Measurements from ENCODE around the gene MAB21L4.
A peak's percentile ranks its signal among the peaks of the same experiment; 100 is the strongest.

MAB21L4 gene

DNA sequence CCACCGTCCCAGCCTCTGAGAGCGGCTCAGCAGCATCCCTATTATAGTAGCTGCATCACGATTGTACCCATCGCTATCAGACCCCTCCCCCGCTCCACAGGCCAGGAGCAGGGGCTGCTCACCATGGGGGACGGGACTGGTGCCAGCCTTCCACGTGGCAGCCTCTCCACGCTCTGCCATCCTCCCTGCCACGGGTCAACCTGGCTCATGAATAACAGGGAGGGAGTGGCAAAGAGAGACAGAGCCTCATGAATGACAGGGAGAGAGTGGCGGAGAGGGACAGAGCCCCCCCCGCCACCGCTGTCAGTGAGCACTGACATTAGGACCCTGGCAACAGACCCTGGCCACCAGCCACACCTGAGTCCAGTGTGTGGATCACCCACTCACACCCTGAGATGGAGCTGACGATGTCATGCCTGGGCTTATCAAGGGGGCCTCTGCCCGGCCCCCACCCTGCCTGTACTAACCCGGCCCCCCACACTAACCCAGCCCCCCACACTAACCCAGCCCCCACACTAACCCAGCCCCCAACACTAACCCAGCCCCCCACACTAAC, 27.1 kb upstream of the MAB21L4 start:
- peak; percentile 82 for DNase-seq

DNA sequence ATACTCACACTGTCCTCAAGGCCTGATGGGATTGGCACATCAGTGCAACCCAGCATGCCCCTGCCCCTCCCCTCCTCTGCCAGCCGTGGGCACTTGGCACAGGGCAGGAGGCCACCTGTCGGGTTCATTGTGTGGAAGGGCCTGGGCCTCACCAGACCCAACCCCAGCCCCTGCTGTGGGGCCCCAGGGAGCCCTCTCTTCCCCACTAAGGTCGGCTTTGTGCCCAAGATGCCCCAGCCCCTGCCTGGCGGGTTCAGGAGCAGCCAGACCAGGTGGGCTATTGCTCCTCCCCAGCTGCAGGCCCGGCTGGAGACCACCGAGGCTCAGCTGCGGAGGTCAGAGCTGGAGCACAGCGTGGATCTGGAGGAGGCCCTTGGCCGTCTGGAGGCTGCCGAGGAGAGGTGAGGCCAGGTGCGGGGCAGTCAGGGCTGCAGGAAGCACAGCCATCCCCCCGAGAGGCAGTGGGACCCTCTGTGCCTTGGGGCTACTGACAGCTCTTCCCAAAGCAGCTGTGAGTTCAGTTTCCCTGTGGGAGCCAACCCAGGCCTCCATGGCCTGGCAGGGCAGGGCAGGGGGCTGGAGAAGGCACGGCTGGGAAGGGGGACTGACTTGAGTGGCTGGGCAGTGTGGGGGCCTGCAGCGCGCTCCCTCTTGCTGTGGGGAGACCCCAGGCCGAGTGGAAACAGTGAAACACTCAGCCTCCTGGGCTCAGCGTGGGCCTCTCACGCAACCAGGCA, 26.5 kb upstream of the MAB21L4 start:
- DNase-seq, result no peak

DNA sequence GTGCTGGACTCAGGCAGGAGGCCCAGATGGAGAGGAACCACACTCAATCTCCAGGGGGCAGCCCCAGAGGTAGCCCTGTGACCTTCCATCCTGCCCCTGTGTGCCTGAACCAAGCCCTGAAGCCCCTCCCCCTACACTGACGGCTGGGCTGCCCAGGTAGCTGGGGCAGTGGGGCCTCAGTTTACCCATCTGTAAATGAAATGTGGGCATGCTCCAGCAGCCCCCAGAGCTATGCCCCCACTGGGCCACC, 26.0 kb upstream of the MAB21L4 start:
- DNase-seq, result no peak

DNA sequence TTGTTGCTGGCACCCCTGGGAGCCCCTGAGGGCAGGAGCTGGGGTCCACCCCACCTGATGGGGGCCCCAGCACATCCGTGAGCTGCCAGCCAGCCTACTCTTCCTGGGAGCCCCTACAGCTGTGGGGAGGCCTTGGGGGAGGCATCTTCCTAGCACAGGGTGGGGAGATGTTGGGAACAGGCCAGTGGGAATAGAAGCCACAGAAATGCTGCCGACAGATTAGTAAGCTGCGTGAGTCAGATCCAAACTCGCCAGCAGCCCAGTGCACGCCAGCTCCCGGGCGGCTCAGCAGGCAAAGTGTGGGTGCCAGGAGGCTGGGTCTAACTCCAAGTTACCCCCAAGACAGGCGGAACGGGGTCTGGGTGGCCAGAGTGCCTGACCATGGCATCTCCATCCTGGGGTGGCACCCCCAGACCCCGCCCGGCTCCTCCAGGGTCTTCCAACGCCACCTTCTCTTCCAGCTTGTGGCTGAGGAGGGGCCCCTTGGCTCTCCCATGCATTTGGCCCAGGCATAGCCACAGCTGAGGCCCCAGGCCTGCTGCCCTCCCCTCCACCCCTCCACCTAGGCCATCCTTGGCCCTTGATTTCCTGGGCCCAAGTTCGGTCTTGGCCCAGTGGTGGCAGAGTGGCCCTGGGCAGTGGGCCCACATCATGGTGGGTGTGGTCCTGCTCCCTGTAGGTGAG, 25.5 kb upstream of the MAB21L4 start:
- DNase-seq, result no peak

DNA sequence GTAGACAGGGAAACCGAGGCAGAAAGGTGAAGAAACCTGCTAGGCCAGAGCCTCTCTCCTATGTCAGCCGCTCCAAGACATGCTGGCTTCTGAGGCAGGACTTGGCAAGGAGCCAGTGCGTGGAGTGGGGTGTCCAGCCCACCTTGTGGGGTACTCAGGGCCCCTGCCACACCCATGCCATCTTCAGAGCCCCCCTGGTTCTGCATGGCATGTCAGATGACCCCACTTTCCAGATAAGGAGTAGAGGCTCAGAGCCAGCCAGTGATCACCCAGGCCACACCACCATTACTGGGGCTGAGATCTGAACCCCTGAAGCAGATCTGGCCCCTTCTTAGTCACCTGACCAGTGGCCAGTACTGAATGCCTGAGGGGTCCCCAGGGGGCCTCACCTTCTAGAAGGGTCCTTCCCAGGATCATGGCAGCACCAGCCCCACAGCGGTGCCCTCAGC, 24.9 kb upstream of the MAB21L4 start:
- DNase-seq, result no peak

DNA sequence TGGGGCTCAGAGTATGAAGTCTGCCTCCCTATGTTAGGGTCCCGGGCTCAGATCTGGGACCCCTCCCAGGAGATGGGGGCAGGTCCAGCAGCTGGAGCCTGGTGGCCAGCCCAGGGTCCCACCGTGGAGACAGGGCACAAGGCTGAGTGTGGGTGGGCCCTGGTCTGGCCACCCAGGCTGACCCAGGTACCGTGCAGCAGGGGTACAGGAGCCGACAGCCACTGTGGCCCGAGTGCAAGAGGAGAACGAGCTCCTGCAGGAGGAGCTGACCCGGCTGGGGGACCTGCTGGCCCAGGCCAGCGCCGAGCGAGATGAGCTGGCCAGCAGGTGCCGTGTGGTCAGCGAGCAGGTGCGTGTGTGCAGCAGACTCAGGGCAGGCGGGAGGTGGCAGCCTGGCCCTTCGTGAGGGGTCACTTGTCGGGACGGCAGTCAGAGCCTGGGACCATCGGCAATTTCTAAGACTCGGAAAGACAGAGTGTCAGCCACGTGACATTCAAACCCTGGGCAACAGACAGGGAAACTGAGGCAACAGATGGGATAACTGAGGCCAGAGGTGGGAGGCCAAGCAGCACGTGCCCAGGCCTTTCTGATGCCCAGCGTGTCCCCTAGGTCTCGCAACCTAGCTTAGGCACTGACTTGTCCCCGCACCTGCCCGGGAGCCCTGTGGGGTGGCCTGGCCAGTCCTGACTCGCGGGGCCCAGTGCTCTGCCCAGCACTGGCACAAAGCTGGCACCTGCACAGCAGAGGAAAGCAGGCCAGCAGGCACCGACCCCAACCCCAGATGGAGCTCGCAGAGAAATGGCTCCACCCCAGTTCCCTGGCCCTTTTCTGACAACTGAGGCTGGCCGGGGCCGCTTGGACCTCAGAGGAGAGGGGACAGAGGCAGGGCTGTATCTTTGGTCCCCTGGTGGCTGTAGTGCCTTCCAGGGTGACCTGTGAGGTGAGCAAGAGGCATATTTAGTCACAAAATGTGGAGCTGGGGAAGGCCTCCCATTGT, 24.1 kb upstream of the MAB21L4 start:
- no peak for DNase-seq

DNA sequence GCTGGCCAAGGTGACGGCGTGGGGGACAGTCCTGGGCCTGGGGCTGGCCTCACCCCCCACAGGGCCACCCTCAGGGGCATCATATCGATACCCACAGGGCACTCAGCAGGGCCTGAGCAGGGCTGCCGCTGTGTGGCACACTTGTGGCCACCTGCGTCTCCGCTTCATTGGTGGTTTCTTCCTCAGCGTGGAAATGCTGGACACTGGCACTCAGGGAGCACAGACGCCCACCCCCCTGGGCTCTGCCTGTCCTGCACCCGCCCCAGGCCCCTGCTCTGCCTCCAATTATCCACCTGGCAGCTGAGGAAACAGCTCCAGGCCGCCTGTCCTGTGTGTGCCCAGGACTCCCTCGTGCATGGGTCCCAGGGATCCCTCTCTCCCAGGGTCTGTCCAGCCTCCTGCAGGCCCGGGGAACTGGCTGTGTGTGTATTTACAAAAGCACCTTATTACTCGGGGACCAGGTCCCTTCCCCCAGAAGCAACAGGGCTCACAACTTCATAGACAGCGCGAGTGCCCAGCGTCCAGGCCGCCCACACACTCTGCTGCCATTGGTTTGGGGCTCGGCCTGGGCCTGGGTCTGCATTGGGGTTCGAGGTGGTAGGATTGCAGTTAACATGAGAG, 23.3 kb upstream of the MAB21L4 start:
- DNase-seq, result no peak

DNA sequence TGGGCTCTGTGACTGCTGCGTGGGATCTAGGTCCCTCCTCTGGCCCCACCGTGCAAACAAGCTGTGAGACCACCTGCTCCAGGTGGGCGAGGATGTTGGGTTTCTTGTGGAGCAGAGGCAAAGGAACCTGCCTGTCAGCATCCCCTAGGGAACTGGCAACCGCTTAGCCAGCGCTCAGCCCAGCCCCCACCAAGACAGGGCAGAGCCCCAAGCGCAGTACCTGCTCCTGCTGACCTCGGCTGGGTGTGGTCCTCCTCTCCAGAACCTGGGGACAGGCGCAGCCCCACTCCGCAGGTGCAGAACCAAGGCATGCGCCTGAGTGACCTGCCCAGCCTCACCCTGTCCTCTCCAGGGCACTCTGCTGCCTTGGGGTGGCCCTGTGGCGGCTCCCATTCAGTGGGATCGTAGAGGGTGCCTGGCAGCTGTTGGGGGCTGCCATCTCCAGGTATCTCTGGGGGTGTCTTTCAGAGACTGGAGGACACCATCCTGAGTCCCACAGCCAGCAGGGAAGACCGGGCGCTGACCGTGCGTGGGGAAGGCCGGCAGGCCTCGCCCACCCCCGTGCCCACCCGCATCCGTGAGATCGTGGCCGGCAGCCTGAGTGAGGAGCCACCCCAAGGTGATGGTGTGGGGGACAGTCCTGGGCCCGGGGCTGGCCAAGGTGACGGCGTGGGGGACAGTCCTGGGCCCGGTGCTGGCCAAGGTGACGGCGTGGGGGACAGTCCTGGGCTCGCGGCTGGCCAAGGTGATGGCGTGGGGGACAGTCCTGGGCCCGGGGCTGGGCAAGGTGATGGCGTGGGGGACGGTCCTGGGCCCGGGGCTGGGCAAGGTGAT, 22.5 kb upstream of the MAB21L4 start:
- DNase-seq, result no peak

DNA sequence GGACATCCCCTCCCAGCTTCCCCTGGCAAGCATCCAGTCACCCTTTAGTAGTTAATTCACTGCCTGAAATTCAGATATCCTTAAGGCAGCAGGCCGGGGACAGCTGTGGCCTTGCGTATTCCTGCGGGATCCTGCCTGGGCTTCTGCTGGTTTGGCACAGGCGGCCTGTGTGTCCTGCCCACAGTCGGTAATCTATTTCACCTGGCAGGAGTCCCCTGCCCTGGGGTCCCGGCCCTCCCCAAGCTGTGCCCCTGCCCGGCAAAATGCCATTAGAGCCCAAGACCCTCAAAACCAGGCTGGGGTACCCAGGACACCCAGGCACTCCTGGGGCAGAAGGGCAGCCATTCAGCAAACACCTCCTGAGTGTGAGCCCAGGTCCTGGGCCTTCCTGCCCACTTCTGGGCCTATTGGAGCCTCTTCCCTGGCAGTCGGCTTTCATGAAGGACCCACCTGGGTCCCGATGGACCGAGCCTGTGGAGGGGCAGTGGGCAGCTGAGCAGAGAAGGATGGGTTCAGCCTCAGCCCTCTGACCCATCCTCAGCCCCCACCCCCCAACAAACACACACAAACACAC, 21.8 kb upstream of the MAB21L4 start:
- no peak for DNase-seq

DNA sequence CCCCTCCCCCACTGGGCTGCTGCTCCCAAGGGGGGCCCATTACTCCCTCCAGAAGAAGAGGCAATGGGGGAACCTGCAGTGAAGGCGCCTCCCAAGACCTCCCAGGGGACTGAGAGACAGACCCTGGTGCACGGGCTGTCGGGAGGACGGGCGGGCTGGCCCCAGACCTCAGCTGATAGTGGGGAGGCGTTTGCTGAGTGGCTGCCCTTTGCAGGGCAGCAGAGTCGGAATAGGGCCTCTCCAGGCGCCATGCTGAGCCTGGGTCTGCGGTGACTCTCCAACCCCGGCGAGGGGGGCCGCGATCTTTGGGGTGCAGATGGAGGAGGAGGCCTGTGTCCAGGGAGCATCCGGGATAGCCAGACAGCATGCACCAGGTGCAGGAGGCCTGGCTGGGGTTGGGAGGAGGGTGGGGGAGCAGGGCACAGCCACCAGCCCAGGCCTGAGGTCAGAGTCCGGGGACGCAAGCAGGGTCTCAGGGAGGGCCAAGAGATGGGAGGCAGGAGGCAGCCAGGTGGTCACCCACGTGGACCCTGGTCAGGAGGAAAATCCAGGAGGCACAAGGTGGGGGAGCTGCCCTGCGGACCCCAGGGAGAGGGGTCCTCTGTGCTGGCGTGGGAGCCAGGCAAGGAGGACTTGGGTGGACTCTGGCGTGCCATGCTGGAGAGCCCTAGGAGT, 21.2 kb upstream of the MAB21L4 start:
- no peak for DNase-seq

DNA sequence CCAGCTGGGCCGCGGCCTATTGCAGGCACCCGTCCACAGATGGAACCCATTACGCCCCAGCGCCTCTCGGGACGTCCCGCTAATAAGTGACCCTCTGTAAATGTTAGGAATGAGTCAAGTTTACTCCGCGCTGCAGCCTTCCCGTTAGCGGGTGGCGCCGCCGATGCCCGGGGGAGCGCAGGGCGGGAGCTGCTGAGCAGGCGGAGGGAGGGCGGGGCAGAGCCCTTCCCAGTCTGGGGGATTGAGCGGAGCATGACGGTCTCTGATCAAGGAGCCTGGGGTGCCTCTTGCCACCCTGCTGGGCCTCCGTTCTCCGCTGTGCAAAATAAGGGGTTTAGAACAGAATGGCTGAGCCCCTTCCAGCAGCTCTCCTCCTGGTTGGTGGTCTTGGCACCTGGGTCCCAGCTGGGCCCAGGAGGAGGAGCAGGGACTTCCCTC, 20.6 kb upstream of the MAB21L4 start:
- no peak for DNase-seq

DNA sequence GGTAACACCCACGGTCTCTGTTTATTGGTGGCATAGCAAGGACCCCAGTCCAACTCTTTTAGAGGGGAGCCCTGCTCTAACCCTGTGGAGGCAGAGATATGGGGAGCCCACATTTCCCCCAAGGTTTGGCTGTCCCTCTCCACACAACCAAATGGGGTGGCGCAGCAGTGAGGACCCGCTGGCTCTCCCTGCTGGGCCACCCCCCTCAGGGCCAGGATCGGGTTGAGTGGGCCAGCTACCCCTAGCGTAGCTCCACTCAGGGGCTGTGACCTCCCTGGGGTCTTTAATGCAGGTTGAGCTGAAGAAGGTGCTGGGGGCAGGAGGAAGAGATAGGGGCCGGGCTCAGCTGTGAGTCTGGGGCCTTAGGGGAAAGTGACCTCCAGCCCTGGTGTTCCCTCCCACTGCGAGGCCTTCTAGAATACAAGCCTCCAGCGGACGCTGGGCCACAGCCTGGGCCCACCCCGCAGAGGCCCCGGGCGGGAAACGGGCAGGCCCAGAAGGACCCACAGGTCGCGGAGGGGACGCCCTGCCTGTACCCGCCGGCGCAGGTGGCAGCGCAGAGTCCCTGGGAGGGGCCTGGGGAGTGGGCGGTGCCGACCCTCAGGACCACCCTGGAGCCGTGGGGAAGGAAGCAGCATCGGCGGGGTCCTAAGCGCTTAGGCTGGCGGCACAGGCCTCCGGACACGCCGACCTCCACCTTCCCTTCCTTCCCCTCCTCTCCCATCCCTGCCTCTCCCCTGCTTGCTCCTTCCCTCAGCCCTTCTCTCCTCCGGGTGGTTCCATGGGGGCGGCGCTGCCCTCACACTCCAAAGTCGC, 19.8 kb upstream of the MAB21L4 start:
- no peak for DNase-seq

DNA sequence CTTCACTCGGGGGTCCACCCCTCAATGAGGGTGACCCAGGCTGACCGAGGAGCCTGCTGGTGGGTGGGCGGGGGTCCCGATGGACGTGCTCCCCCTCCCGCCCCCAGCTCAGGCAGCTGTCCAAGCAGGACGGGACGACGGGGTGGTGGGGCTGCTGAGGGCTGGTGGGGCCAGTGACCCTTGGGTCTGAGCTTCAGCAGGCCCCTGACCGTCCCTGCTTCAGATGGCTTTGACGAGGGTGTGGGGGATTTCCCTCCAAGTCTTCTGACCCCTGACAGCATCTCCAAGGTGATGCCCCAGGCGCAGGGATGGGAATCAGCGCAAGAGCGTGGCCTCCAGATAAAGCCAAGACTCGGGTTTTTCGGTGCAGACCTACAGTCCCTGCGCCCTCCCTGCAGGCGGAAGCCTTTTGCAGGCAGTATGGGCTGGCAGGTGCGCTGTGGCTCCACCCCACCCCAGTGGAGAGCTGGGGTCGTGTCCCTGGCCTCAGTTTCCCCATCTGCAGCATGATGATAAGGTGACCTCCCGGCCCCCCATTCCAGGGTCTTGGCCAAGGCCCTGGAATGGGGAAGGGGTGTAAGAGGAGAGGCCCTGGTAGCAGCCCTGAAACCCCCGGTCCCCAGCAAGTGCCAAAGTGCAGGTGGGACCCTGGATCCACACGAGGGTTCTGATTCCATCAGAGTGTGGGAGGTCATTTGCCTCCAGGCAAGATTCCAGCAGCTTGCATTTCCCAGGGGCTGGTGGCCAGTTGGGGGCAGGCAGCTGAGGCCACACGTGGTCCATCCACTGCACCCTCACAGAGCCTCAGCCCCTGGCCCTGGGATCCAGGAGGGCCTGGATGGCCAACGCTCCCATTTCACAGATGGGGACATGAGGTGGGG, 18.9 kb upstream of the MAB21L4 start:
- no peak for DNase-seq

DNA sequence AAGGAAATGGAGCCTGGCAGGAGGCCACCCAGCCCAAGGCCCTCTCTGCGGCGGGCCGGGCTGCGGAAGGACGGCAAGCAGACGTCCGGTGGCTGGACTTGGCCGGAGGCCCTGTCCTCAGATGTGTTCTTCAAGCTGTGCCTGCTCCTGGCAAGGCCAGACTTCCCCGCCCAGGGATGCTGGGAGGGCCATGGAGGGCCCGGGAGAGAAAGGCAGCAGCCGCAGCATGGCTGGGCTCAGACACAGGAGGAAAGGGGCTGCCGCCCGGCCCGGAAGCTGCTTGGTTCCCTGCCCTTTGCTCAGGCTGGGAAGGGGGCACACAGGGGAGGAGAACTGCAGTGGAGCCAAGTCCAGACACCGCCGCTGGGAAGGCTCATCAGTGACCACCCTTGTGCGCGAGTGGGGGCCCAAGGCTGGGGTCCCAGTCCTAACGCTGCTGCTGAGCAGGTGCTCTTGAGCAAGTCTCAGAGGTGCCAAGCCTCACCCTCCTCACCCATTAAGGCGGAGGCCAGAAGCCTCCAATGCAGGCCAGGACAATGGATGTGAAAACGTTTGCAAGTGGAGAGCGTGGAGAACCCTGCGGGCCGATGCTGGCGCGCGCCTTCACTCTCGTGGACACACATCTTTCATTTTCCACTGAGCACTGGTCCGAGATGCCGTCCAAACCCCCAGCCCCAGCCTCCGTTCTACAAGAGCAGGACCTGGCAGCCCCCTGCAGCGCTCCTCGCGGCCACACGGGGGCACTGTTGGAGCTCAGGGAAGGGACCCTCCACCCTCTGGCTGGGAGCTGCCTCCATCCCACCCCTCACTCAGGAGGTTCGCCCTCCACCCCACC, 18.1 kb upstream of the MAB21L4 start:
- no peak for DNase-seq

DNA sequence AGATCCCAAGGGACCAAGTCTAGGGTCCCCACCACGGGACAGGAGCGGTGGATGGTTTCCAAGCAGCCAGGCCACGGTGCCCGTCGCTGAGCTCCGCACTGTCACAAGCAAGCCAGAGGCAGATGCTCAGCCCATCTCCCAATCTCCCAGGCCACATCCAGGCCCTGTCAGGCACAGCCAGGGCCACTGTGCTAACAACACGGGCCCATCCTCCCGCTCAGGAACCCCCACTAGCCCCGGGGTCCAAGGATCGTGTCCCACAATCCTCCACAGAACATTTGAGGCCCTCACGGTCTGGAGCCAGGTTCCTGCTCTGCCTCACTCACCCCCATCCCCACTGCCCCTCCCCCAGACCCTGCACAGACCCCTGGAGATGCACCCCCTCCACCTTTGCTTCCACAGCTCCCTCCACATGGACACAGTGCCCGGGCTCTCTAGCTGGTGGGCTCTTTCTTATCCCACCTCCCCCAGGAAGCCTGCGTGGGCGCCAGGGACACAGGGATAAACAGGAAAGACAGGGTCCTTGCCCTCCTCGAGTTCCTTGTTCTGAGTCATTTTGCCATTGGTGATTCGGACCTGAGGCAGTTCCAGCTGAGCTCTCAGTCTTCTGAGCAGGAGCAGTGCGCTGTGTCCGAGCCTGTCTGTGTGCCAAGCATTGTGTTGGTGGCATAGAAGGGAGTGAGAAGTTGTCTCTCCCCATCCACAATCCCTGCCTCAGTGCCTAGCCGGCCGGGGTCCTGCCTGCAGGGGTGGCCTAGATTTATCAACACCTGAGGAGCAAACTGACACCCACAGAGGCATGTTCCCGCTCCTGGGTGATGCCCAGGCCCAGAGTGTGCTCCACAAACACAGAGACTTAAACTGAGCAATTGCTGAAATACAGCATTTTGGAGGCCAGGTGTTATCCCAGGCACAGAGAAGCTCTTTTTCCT, 17.2 kb upstream of the MAB21L4 start:
- no peak for DNase-seq

DNA sequence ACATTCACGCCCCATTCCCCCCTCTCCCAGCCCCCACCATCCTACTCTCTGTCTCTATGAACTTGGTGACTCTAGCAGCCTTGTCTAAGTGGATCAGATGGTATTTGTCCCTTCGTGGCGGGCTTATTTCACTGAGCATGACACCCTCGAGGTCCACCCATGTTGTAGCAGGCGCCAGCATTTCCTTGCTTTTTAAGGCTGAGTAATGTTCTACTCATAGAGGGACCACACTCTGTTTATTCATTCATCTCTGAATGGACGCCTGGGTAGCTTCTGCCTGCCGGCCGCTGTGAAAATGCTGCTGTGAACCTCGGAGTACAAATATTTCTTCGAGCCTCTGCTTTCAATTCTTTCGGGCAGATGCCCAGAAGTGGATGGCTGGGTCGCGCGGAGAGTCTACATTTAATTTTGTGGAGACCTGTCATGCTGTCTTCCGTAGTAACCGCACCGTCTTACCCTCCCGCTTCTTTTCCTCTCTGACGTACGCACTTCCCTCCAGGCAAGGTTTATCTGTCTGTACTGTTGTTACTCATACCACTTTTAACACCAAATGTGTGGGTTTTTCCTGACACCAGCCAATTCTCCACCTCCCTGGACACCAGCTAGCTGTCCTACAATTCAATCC, 15.8 kb upstream of the MAB21L4 start:
- DNase-seq, result no peak
